ENCODE measurements around the gene MAP2K7. TPM values are rescaled to one million over a fixed set of nuclear protein-coding genes. Genes with fewer than 3 reads are reported as not detected.

MAP2K7 gene
- total and polyA plus RNA-seq, 8 donors = 25.7 to 33.1 (median 30.6) TPM

- ATAC-seq = peak; percentile 89
- intact Hi-C loops (cut with DNase I) = no loop called here
Observed at GRCh38 chr19:7894612-7895309, 8.9 kb upstream of the MAP2K7 start.

GRCh38 chr19:7895565-7895964 is 8.1 kb upstream of the MAP2K7 start:
- Histone ChIP-seq H3K4me1 (no peaks in the 10 kb centered on the region), H3K27ac (no peak overlapping the region), H3K36me3 (no peaks in the 10 kb centered on the region), H3K9me3 (no peaks in the 10 kb centered on the region), H3K27me3 (peaks cover 0 to 34% of the 10 kb centered on the region in 2 donors), H3K4me3 (no peak overlapping the region)
- no peak for TF ChIP-seq CTCF (IDR thresholded peaks at IDR 0.05)
- DNase-seq (no peak), ATAC-seq (no peak)
- intact Hi-C loops (cut with DNase I) = no loop called here

More at GRCh38 chr19:7894612-7895309, 8.9 kb upstream of the MAP2K7 start:
- H3K4me3 ChIP-seq = no peak overlapping the region
- no peak overlapping the region for H3K27ac ChIP-seq
- DNase-seq = peak in 3 of 4 donors; percentile 59 to 82 (median 79)
- H3K4me1 ChIP-seq = no peaks in the 10 kb centered on the region
- H3K9me3 ChIP-seq = no peaks in the 10 kb centered on the region
- no peaks in the 10 kb centered on the region for H3K36me3 ChIP-seq
- TF ChIP-seq CTCF (IDR thresholded peaks at IDR 0.05) = no peak
- peaks cover 0 to 37% of the 10 kb centered on the region in 2 donors for H3K27me3 ChIP-seq

DNA sequence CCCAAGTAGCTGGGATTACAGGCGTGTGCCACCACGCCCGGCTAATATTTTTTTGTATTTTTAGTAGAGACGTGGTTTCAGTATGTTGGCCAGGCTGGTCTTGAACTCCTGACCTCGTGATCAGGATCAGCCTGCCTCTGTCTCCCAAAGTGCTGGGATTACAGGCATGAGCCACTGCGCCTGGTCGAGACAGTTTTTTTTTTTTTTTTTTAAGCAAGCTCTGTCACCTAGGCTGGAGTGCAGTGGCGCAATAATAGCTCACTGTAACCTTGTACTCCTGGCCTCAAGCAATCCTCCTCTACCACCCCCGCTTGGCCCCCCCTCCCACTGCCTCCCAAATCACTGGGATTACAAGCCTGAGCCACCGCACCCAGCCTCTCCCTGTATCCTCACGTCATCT is 6.4 kb upstream of the MAP2K7 start:
- intact Hi-C loops (cut with DNase I) = no loop called here
- peaks cover 0 to 34% of the 10 kb centered on the region in 2 donors for H3K27me3 ChIP-seq
- H3K4me1 ChIP-seq = peaks cover under 1 to 3% of the 10 kb centered on the region in 2 donors
- H3K36me3 ChIP-seq = no peaks in the 10 kb centered on the region
- no peak overlapping the region for H3K27ac ChIP-seq
- DNase-seq (no peak), ATAC-seq (peak; percentile 15)
- H3K4me3 ChIP-seq = no peak overlapping the region
- no peak for TF ChIP-seq CTCF (IDR thresholded peaks at IDR 0.05)
- H3K9me3 ChIP-seq = no peaks in the 10 kb centered on the region

DNA sequence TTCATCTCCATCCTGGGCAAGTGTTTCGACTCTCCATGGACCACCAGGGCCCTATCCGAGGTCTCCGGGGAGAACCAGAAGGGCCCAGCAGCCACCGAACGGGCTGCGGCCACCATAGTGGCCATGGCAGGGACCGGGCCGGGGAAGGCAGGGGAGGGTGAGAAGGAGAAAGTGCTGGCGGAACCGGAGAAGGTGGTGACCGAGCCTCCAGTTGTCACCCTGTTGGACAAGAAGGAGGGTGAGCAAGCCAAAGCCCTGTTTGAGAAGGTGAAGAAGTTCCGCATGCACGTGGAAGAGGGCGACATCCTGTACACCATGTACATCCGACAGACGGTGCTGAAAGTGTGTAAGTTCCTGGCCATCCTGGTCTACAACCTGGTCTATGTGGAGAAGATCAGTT is 4.7 kb upstream of the MAP2K7 start:
- DNase-seq = no peak
- intact Hi-C loops (cut with DNase I) = no loop called here
- Histone ChIP-seq H3K36me3 (no peaks in the 10 kb centered on the region), H3K4me3 (no peak overlapping the region), H3K9me3 (no peaks in the 10 kb centered on the region), H3K27ac (no peak overlapping the region), H3K4me1 (peaks cover 6 to 14% of the 10 kb centered on the region in 2 donors), H3K27me3 (peaks cover 0 to 23% of the 10 kb centered on the region in 2 donors)
- ATAC-seq = no peak
- TF ChIP-seq CTCF (IDR thresholded peaks at IDR 0.05) = no peak

DNA sequence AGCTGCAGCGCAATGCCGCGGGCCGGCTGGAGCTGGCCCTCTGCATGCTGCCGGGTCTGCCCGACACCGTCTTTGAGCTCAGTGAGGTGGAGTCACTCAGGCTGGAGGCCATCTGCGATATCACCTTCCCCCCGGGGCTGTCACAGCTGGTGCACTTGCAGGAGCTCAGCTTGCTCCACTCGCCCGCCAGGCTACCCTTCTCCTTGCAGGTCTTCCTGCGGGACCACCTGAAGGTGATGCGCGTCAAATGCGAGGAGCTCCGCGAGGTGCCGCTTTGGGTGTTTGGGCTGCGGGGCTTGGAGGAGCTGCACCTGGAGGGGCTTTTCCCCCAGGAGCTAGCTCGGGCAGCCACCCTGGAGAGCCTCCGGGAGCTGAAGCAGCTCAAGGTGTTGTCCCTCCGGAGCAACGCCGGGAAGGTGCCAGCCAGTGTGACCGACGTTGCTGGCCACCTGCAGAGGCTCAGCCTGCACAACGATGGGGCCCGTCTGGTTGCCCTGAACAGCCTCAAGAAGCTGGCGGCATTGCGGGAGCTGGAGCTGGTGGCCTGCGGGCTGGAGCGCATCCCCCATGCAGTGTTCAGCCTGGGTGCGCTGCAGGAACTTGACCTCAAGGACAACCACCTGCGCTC is 3.8 kb upstream of the MAP2K7 start:
- no peak for TF ChIP-seq CTCF (IDR thresholded peaks at IDR 0.05)
- Histone ChIP-seq H3K4me3 (no peak overlapping the region), H3K4me1 (peaks cover 11 to 22% of the 10 kb centered on the region in 2 donors), H3K9me3 (no peaks in the 10 kb centered on the region), H3K36me3 (no peaks in the 10 kb centered on the region), H3K27me3 (peaks cover 0 to 14% of the 10 kb centered on the region in 2 donors), H3K27ac (no peak overlapping the region)
- DNase-seq (peak in 1 of 4 donors; percentile 71), ATAC-seq (no peak)
- intact Hi-C loops (cut with DNase I) = no loop called here

Measured in left lung (tissue), 10 donors.